Activated naive CD4-positive, alpha-beta T cell treated with anti-CD3 and anti-CD28 coated beads, Interleukin-2, amount 10 ng/mL, durations not matched to agents 7 days and 5 days (primary cell): ENCODE data around the gene INKA2.

ENCODE experiments used
- CTCF ChIA-PET: fragments of 350-600 bp; sonication (Branson Sonifier 250); formaldehyde crosslinking; loops from one replicate; lab custom pipeline; 2021; ENCODE audit warnings: antibody characterized with exemption; lab: Charles Lee
- DNase-seq: peaks from one replicate; pipeline ENCODE4 v3.0.0-alpha.2; 2020
- H3K27ac Mint-ChIP-seq: one replicate; pipeline ENCODE4 v1.8.0; 2021; ENCODE audit warnings: mild to moderate bottlenecking, moderate library complexity, mixed read lengths
- H3K27me3 Mint-ChIP-seq: one replicate; pipeline ENCODE4 v1.8.0; 2021; ENCODE audit warnings: mild to moderate bottlenecking, mixed read lengths
- H3K36me3 Mint-ChIP-seq: one replicate; pipeline ENCODE4 v1.8.0; 2021; ENCODE audit warnings: mixed read lengths
- H3K4me1 Mint-ChIP-seq: one replicate; pipeline ENCODE4 v1.8.0; 2021; ENCODE audit warnings: mixed read lengths
- H3K4me3 Mint-ChIP-seq: one replicate; pipeline ENCODE4 v1.8.0; 2021; ENCODE audit warnings: mild to moderate bottlenecking, moderate library complexity, mixed read lengths
- H3K9me3 Mint-ChIP-seq: one replicate; pipeline ENCODE4 v1.8.0; 2021; ENCODE audit warnings: mixed read lengths

The INKA2 gene

GRCh38 chr1:111762332-111762731 is 23.1 kb upstream of the INKA2 start:
- no peak for DNase-seq
- peaks cover 21% of the 10 kb centered on the region for H3K4me1 Mint-ChIP-seq
- CTCF ChIA-PET: interaction anchor here (1.3 to 2.2 kb wide), 2 partner anchors 46 to 281 kb away, joined by 3 to 5 read pairs; no protein-coding TSS in a partner anchor
- H3K9me3 Mint-ChIP-seq: no peaks in the 10 kb centered on the region
- peaks cover 58% of the 10 kb centered on the region for H3K36me3 Mint-ChIP-seq
- H3K27ac Mint-ChIP-seq: no peak overlapping the region
- no peak overlapping the region for H3K4me3 Mint-ChIP-seq
- no peaks in the 10 kb centered on the region for H3K27me3 Mint-ChIP-seq

GRCh38 chr1:111761717-111762116 is 22.5 kb upstream of the INKA2 start:
- no peak overlapping the region for H3K4me3 Mint-ChIP-seq
- no peak for DNase-seq

GRCh38 chr1:111758373-111758772 is 19.2 kb upstream of the INKA2 start:
- no peak overlapping the region for H3K27ac Mint-ChIP-seq
- CTCF ChIA-PET: no interaction called here
- peaks cover 38% of the 10 kb centered on the region for H3K36me3 Mint-ChIP-seq
- no peak overlapping the region for H3K4me3 Mint-ChIP-seq
- no peaks in the 10 kb centered on the region for H3K9me3 Mint-ChIP-seq
- H3K4me1 Mint-ChIP-seq: peaks cover 45% of the 10 kb centered on the region
- no peak for DNase-seq
- no peaks in the 10 kb centered on the region for H3K27me3 Mint-ChIP-seq

More at GRCh38 chr1:111761717-111762116, 22.5 kb upstream of the INKA2 start:
- Mint-ChIP-seq H3K36me3 (peaks cover 57% of the 10 kb centered on the region), H3K4me1 (peaks cover 28% of the 10 kb centered on the region), H3K27me3 (no peaks in the 10 kb centered on the region), H3K9me3 (no peaks in the 10 kb centered on the region), H3K27ac (no peak overlapping the region)
- CTCF ChIA-PET: interaction anchor here (1.3 kb wide), 1 partner anchor 46 kb away, joined by 3 read pairs; no protein-coding TSS in a partner anchor

- DNase-seq: no peak
- CTCF ChIA-PET: interaction anchor here (0.7 to 2.0 kb wide), 5 partner anchors 13 to 356 kb away, joined by 3 to 8 read pairs (median 6); no protein-coding TSS in a partner anchor
- H3K4me1 Mint-ChIP-seq: peaks cover 56% of the 10 kb centered on the region
- H3K27ac Mint-ChIP-seq: peak overlapping the region; percentile 96
- H3K4me3 Mint-ChIP-seq: peak overlapping the region; percentile 88
- peaks cover 6% of the 10 kb centered on the region for H3K27me3 Mint-ChIP-seq
- H3K9me3 Mint-ChIP-seq: no peaks in the 10 kb centered on the region
- H3K36me3 Mint-ChIP-seq: peaks cover 24% of the 10 kb centered on the region
Measured at GRCh38 chr1:111756124-111756513, 16.9 kb upstream of the INKA2 start.

- H3K27ac Mint-ChIP-seq: peak within 1 kb of the TSS; percentile 96
- peak within 1 kb of the TSS; percentile 88 for H3K4me3 Mint-ChIP-seq
- H3K36me3 Mint-ChIP-seq: peaks cover 19% of the 10 kb centered on the region
- peaks cover 10% of the 10 kb centered on the region for H3K27me3 Mint-ChIP-seq
- DNase-seq: peak; percentile 94
- CTCF ChIA-PET: interaction anchor here (0.6 to 2.0 kb wide), 8 partner anchors 22 to 305 kb away, joined by 3 to 24 read pairs (median 4); no protein-coding TSS in a partner anchor
- H3K4me1 Mint-ChIP-seq: peaks cover 56% of the 10 kb centered on the region
- H3K9me3 Mint-ChIP-seq: no peaks in the 10 kb centered on the region
Measured at GRCh38 chr1:111755331-111756123, 16.3 kb upstream of the INKA2 start, which contains the start of gene DDX20. Gene DDX20 (plus strand): TSS chr1:111755901. CDS start chr1:111755925, 24 bp downstream.

- H3K36me3 Mint-ChIP-seq: peaks cover 16% of the 10 kb centered on the region
- H3K4me1 Mint-ChIP-seq: peaks cover 54% of the 10 kb centered on the region
- H3K27me3 Mint-ChIP-seq: peaks cover 13% of the 10 kb centered on the region
- peak overlapping the region; percentile 88 for H3K4me3 Mint-ChIP-seq
- DNase-seq: peak; percentile 55
- H3K9me3 Mint-ChIP-seq: no peaks in the 10 kb centered on the region
- H3K27ac Mint-ChIP-seq: peak overlapping the region; percentile 96
- CTCF ChIA-PET: interaction anchor here (0.6 to 1.6 kb wide), 7 partner anchors 22 to 305 kb away, joined by 3 to 24 read pairs (median 4); no protein-coding TSS in a partner anchor
Measured at GRCh38 chr1:111754984-111755330, 15.8 kb upstream of the INKA2 start.

- H3K9me3 Mint-ChIP-seq: no peaks in the 10 kb centered on the region
- H3K27me3 Mint-ChIP-seq: peaks cover 22% of the 10 kb centered on the region
- H3K4me1 Mint-ChIP-seq: peaks cover 39% of the 10 kb centered on the region
- H3K27ac Mint-ChIP-seq: no peak overlapping the region
- DNase-seq: no peak
- H3K36me3 Mint-ChIP-seq: peaks cover 7% of the 10 kb centered on the region
- H3K4me3 Mint-ChIP-seq: no peak overlapping the region
- CTCF ChIA-PET: interaction anchor here (1.0 to 11.2 kb wide), 8 partner anchors 9 to 274 kb away, joined by 3 to 105 read pairs (median 7); partner anchors contain the start of gene INKA2
Measured at GRCh38 chr1:111751906-111752575, 12.8 kb upstream of the INKA2 start.

- H3K4me1 Mint-ChIP-seq: peaks cover 31% of the 10 kb centered on the region
- CTCF ChIA-PET: interaction anchor here (1.0 to 11.2 kb wide), 7 partner anchors 8 to 269 kb away, joined by 3 to 105 read pairs (median 9); partner anchors contain the start of gene INKA2
- no peaks in the 10 kb centered on the region for H3K9me3 Mint-ChIP-seq
- H3K27ac Mint-ChIP-seq: no peak overlapping the region
- H3K36me3 Mint-ChIP-seq: peaks cover 2% of the 10 kb centered on the region
- no peak for DNase-seq
- no peak overlapping the region for H3K4me3 Mint-ChIP-seq
- H3K27me3 Mint-ChIP-seq: peaks cover 22% of the 10 kb centered on the region
Measured at GRCh38 chr1:111750856-111751255, 11.7 kb upstream of the INKA2 start.

- Mint-ChIP-seq H3K4me3 (no peak overlapping the region), H3K27ac (peak overlapping the region; percentile 6), H3K27me3 (peaks cover 22% of the 10 kb centered on the region), H3K4me1 (peaks cover 22% of the 10 kb centered on the region), H3K9me3 (no peaks in the 10 kb centered on the region), H3K36me3 (no peaks in the 10 kb centered on the region)
- CTCF ChIA-PET: interaction anchor here (0.9 to 11.2 kb wide), 7 partner anchors 10 to 276 kb away, joined by 3 to 105 read pairs (median 4); partner anchors contain the start of genes C1orf162 and INKA2
- no peak for DNase-seq
Measured at GRCh38 chr1:111749628-111750027, 10.4 kb upstream of the INKA2 start.

- no peak for DNase-seq
- Mint-ChIP-seq H3K36me3 (no peaks in the 10 kb centered on the region), H3K4me3 (no peak overlapping the region), H3K4me1 (peaks cover 13% of the 10 kb centered on the region), H3K9me3 (no peaks in the 10 kb centered on the region), H3K27ac (no peak overlapping the region), H3K27me3 (peaks cover 20% of the 10 kb centered on the region)
- CTCF ChIA-PET: interaction anchor here (0.6 to 11.2 kb wide), 26 partner anchors 9 to 608 kb away, joined by 3 to 105 read pairs (median 4); partner anchors contain the start of genes CEPT1, DRAM2 and INKA2
Measured at GRCh38 chr1:111747947-111748346, 8.8 kb upstream of the INKA2 start.

GRCh38 chr1:111747282-111747734 is 8.1 kb upstream of the INKA2 start:
- Mint-ChIP-seq H3K4me3 (no peak overlapping the region), H3K36me3 (no peaks in the 10 kb centered on the region), H3K4me1 (peaks cover 10% of the 10 kb centered on the region), H3K27ac (no peak overlapping the region), H3K9me3 (no peaks in the 10 kb centered on the region), H3K27me3 (peaks cover 17% of the 10 kb centered on the region)
- DNase-seq: peak; percentile 83
- CTCF ChIA-PET: interaction anchor here (0.6 to 11.2 kb wide), 30 partner anchors 9 to 608 kb away, joined by 3 to 105 read pairs (median 4); partner anchors contain the start of genes CEPT1, DRAM2 and INKA2

- CTCF ChIA-PET: interaction anchor here (1.0 to 11.2 kb wide), 23 partner anchors 8 to 340 kb away, joined by 3 to 105 read pairs (median 5); partner anchors contain the start of gene INKA2
- H3K9me3 Mint-ChIP-seq: no peaks in the 10 kb centered on the region
- H3K4me3 Mint-ChIP-seq: no peak overlapping the region
- no peak for DNase-seq
- no peaks in the 10 kb centered on the region for H3K36me3 Mint-ChIP-seq
- H3K27ac Mint-ChIP-seq: no peak overlapping the region
- peaks cover 4% of the 10 kb centered on the region for H3K4me1 Mint-ChIP-seq
- peaks cover 17% of the 10 kb centered on the region for H3K27me3 Mint-ChIP-seq
Measured at GRCh38 chr1:111746614-111746999, 7.4 kb upstream of the INKA2 start.

- H3K36me3 Mint-ChIP-seq: peaks cover under 1% of the 10 kb centered on the region
- H3K4me3 Mint-ChIP-seq: no peak overlapping the region
- no peak overlapping the region for H3K27ac Mint-ChIP-seq
- CTCF ChIA-PET: interaction anchor here (1.0 to 11.2 kb wide), 10 partner anchors 9 to 302 kb away, joined by 4 to 105 read pairs (median 9); no protein-coding TSS in a partner anchor
- H3K27me3 Mint-ChIP-seq: peaks cover 14% of the 10 kb centered on the region
- peaks cover 5% of the 10 kb centered on the region for H3K4me1 Mint-ChIP-seq
- DNase-seq: no peak
- no peaks in the 10 kb centered on the region for H3K9me3 Mint-ChIP-seq
Measured at GRCh38 chr1:111745675-111746613, 6.7 kb upstream of the INKA2 start.
